H54 (cell line): Measurements from ENCODE around the gene MINAR1.
"Not testable (repeated sequence)": the region's sequence is repeated elsewhere in the genome, so short reads cannot be mapped to it uniquely, and the experiment has no call there.

Source experiments
- DNase-seq: peaks from one replicate; pipeline ENCODE4 v3.0.0; 2011; ENCODE audit warnings: low spot score, mixed read lengths; ENCODE audit not compliant: insufficient read length
- FAIRE-seq: peaks from 3 replicates; lab custom pipeline; 2011; peaks lifted over from hg19 to GRCh38; lab: Jason Lieb, UNC
- POLR2A ChIP-seq: IDR thresholded peaks from 2 replicates; pipeline ENCODE4 v1.6.1; 2011; ENCODE audit warnings: low read depth, mild to moderate bottlenecking, low read length

Gene MINAR1

DNA sequence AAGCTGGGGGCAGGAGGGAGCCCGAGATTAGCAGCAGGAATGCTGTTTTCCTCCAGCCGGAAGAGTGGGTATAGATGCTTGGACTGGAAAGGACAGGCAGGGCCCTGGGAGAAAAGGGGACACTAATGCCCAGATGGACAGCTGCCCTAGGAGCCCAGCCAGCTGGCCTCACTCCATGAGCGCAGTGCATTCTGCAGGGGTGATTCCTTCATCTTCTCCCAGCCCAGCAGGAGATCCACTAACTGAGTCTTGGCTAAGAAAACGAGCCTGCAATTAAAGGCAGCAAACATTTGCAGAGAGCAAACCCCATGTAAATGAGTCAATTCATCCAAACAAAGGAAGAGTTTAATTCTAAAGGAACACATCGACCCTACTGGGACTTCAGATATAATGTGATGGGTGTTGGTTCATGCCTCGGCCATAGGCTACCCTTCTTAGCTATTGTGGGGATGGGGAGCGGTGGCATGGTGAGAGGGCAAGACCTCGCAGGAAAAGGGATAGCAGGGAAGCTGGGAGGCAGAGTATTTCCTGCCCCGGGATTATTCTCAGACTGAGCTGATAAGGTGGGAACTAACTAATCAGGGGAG, 13.3 kb upstream of the MINAR1 start:
- TF ChIP-seq POLR2A = no peak
- DNase-seq (no peak), FAIRE-seq (no peak)

- TF ChIP-seq POLR2A = no peak
- no peak for DNase-seq
- FAIRE-seq = no peak
Measured at GRCh38 chr15:79425591-79426295, 6.4 kb upstream of the MINAR1 start.

GRCh38 chr15:79426899-79427298, 5.2 kb upstream of the MINAR1 start:
- not testable (repeated sequence) for DNase-seq, FAIRE-seq

- FAIRE-seq (no peak), DNase-seq (no peak)
- no peak for TF ChIP-seq POLR2A
Measured at GRCh38 chr15:79427781-79428598, 4.1 kb upstream of the MINAR1 start.

GRCh38 chr15:79430901-79431635, 1.1 kb upstream of the MINAR1 start:
- TF ChIP-seq POLR2A = no peak
- no peak for FAIRE-seq
- no peak for DNase-seq

GRCh38 chr15:79432345-79433275, 474 bp downstream of the MINAR1 start:
- FAIRE-seq (no peak), DNase-seq (no peak)
- no peak for TF ChIP-seq POLR2A

DNA sequence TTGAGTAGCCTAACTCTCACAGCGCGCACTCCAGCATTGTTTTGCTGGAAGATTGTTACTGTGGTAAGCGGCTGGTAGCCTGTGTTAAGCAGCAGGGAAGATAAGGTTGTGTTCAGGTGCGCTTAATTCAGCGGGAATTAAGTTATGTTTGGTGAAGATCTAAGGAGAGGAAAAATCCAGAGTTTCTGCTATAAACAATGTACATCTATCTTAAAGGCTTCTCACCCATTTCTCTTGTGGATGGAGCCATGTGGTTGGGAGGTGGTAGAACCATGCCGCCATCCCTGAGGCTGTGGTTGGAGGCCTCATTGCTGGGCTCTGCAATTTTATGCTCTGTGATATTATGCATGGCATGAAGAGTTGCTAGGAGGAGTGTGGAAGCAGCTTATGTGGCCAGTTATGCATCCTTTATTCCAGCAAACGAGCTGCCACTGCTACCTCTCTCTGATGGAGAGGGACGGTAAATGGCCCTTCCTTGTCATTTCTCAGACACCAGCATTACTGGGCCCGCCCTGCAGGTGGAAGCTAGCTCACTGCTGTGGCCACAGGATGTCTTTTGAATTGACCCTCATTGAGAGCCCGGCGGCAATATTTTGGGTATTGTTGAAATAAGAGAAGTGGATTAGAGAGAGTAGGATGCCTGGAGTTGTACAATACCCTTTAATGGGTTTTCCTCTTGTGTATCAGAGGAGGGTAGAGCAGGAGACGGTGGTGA, 1.3 kb downstream of the MINAR1 start:
- DNase-seq (no peak), FAIRE-seq (no peak)
- TF ChIP-seq POLR2A = no peak

- FAIRE-seq (no peak), DNase-seq (no peak)
- TF ChIP-seq POLR2A = no peak
Measured at GRCh38 chr15:79434361-79434760, 2.2 kb downstream of the MINAR1 start.

DNA sequence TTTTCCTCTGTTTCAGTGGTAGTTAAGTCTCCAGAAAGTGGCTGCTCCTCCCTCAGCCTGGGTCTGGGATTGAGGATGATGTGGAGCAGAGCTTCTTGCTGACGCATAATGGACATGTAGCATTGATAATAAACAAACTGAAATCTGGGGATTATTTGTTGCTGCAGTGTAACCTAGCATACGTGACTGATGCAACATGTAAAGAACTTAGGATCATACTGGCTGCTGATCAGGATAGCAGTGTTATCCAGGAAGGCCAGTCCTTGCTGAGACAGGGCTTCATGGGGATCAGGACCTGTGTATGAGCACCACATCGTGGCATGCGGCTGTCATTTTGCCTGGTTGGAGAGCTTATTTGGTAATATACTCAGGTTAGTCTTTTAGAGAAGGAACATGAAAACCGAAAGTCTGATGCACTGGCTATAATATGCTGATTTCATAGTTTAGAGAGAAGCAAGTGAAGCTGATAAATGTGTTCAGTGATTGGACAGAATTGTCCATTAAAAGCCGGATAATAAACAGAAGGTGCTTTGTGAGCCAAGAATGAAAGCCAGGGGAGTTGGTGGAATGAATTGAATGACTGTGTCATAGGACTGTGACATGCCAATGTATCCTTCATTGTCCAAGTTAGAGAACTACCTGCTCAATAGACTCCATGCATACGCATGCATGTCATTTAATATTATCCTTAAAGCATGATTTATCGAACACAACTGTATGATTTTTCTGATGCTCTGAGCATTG, 4.1 kb downstream of the MINAR1 start:
- FAIRE-seq (no peak), DNase-seq (no peak)
- TF ChIP-seq POLR2A = no peak

- DNase-seq (no peak), FAIRE-seq (no peak)
- TF ChIP-seq POLR2A = no peak
Measured at GRCh38 chr15:79437275-79438000, 5.3 kb downstream of the MINAR1 start.

GRCh38 chr15:79439236-79439635, 7.1 kb downstream of the MINAR1 start:
- FAIRE-seq (no peak), DNase-seq (no peak)
- TF ChIP-seq POLR2A = no peak
